Astrocyte of the spinal cord (primary cell): ENCODE measurements around the gene NRG2.

ENCODE experiments used
- DNase-seq: peaks from one replicate; pipeline ENCODE4 v3.0.0; 2011; ENCODE audit warnings: low read depth, low spot score
- H3K4me3 ChIP-seq: 2 replicates; pipeline ENCODE4 v1.5.1; 2011; ENCODE audit warnings: low read depth, mild to moderate bottlenecking, low read length, moderate library complexity
- CTCF ChIP-seq: IDR thresholded peaks from 2 replicates; pipeline ENCODE4 v1.5.1; 2012; ENCODE audit warnings: low read depth, mild to moderate bottlenecking, low read length, inconsistent platforms
- in situ Hi-C: cut with HindIII; loops from 2 replicates; pipeline ENCODE4 v1.10.0; 2017; ENCODE audit warnings: low sequenced_read_pairs

Gene NRG2

DNA sequence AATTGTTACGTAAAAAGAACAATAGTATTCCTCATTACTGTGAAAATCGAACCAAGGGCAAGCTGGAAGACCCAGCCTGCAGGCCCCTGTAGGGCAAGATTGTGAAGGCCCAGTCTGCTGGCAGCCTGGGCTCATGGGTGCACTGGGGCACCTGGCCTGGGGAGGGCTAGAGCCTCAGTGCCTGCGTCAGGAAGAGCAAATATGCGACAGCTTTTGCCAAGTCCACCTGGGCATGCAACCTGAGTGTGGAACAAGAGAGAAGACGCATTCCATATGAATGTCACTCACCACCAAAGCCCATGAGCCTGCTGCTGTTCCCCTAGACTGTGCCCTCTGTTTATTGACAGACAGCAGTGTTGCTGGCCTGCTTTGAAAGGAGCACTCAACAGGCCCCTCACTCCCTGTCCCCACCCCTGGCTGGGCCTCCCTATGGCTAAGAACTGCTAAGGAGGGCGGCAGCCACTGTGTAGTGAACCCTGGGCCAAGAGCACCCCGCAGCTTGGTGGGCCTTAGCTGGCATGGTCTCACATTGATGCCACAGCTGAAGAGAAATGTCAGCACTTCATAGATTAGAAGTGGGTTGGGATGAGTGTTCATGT, 219.2 kb downstream of the NRG2 start:
- DNase-seq: no peak
- in situ Hi-C loops: no loop called here

GRCh38 chr5:139822553-139823425, 220.3 kb downstream of the NRG2 start:
- DNase-seq: no peak
- in situ Hi-C loops: no loop called here

More for the DNA sequence above, 219.2 kb downstream of the NRG2 start:
- no peak overlapping the region for H3K4me3 ChIP-seq
- TF ChIP-seq CTCF: no peak

GRCh38 chr5:139821806-139822552, 221.1 kb downstream of the NRG2 start:
- no peak for DNase-seq
- H3K4me3 ChIP-seq: no peak overlapping the region
- in situ Hi-C loops: no loop called here
- no peak for TF ChIP-seq CTCF

More at GRCh38 chr5:139822553-139823425, 220.3 kb downstream of the NRG2 start:
- no peak overlapping the region for H3K4me3 ChIP-seq
- no peak for TF ChIP-seq CTCF

GRCh38 chr5:139820606-139821005, 222.5 kb downstream of the NRG2 start:
- no peak for TF ChIP-seq CTCF
- in situ Hi-C loops: no loop called here
- DNase-seq: no peak
- H3K4me3 ChIP-seq: no peak overlapping the region

GRCh38 chr5:139820130-139820529, 223.0 kb downstream of the NRG2 start:
- in situ Hi-C loops: no loop called here
- no peak overlapping the region for H3K4me3 ChIP-seq
- TF ChIP-seq CTCF: no peak
- no peak for DNase-seq

DNA sequence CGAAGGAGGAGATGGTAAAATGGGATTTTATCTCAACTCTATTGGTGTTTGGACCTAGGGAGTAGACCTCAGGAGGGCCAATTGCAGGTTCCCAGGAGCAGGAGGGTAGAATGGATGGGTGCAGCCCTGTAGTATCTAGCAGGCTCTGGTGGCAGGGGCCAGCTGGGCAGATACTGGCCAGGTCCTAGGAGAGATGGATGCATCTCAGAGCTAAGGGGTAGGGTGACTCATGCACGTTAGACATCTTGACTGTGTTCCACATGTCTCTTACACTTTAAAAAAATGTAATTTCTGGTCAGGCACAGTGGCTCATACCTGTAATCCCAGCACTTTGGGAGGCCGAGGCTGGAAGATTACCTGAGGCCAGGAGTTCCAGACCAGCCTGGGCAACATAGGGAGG, 225.1 kb downstream of the NRG2 start:
- no peak for DNase-seq
- TF ChIP-seq CTCF: no peak
- in situ Hi-C loops: no loop called here
- no peak overlapping the region for H3K4me3 ChIP-seq
